Stomach (tissue), 4 donors: ENCODE data around the gene ZNF276.

ENCODE experiments used
- CTCF ChIP-seq, 7 experiments: fragments of 450-650 bp in 4 of 7; fragments of 200-600 bp in 3 of 7; sonication (generic) in 3 of 7; IDR thresholded peaks; one replicate each; pipeline ENCODE4 v1.5.1; 2016 to 2019; ENCODE audit warnings: antibody characterized with exemption in 7 of 7, control low read depth in 2 of 7, mild to moderate bottlenecking in 1 of 7
- POLR2A ChIP-seq, 4 donors: fragments of 450-650 bp; IDR thresholded peaks; one replicate each; pipeline ENCODE4 v1.6.1; 2016; ENCODE audit warnings: antibody characterized with exemption in 4 of 4, control low read depth in 2 of 4, mild to moderate bottlenecking in 1 of 4, moderate library complexity in 1 of 4

- no peak for TF ChIP-seq CTCF (IDR thresholded peaks at IDR 0.05)
- no peak for TF ChIP-seq POLR2A (IDR thresholded peaks at IDR 0.05)
These were observed 1.3 kb downstream of the ZNF276 start for GRCh38 chr16:89722392-89723278.
